Liver (tissue), 9 donors: ENCODE measurements around the gene PLCE1. TPM values are rescaled to one million over a fixed set of nuclear protein-coding genes. Genes with fewer than 3 reads are reported as not detected.

Experiments used
- DNase-seq: peaks from one replicate; pipeline ENCODE4 v3.0.0-alpha.2; 2017; ENCODE audit warnings: low spot score
- H3K27ac ChIP-seq, 2 donors: one replicate each; pipeline ENCODE4 v1.7.0; 2013; ENCODE audit warnings: inconsistent platforms in 2 of 2, low read length in 2 of 2, control low read depth in 1 of 2, low read depth in 1 of 2, mild to moderate bottlenecking in 1 of 2
- H3K27me3 ChIP-seq, 4 donors: one replicate each; pipeline versions ENCODE4 v1.6.1 to v1.7.0; 2013; ENCODE audit warnings: low read length in 3 of 4, inconsistent platforms in 1 of 4, mild to moderate bottlenecking in 1 of 4, moderate library complexity in 1 of 4; ENCODE audit not compliant: control insufficient read depth in 4 of 4, insufficient read depth in 4 of 4
- H3K36me3 ChIP-seq, 4 donors: one replicate each; pipeline versions ENCODE4 v1.6.1 to v1.7.0; 2013; ENCODE audit warnings: low read length in 3 of 4, mild to moderate bottlenecking in 3 of 4, low read depth in 1 of 4, moderate library complexity in 1 of 4; ENCODE audit not compliant: control insufficient read depth in 4 of 4, insufficient read depth in 3 of 4
- H3K4me1 ChIP-seq, 4 donors: one replicate each; pipeline versions ENCODE4 v1.6.1 to v1.7.0; 2013; ENCODE audit warnings: low read length in 3 of 4, mild to moderate bottlenecking in 3 of 4, moderate library complexity in 1 of 4; ENCODE audit not compliant: control insufficient read depth in 4 of 4, insufficient read depth in 4 of 4
- H3K4me3 ChIP-seq, 3 donors: one replicate each; pipeline versions ENCODE4 v1.6.1 to v1.7.0; 2013; ENCODE audit warnings: low read length in 3 of 3, control low read depth in 1 of 3, low read depth in 1 of 3, mild to moderate bottlenecking in 1 of 3
- H3K9ac ChIP-seq, 2 donors: one replicate each; pipeline ENCODE4 v1.7.0; 2013; ENCODE audit warnings: low read length in 2 of 2, mild to moderate bottlenecking in 2 of 2, moderate library complexity in 2 of 2, control low read depth in 1 of 2, low read depth in 1 of 2
- H3K9me3 ChIP-seq, 4 donors: one replicate each; pipeline versions ENCODE4 v1.6.1 to v1.7.0; 2013; ENCODE audit warnings: low read length in 3 of 4; ENCODE audit not compliant: control insufficient read depth in 4 of 4
- EGR1 ChIP-seq, 2 donors: IDR thresholded peaks; 2 replicates each; pipeline ENCODE4 v1.6.1; 2016 to 2018; ENCODE audit warnings: antibody characterized with exemption in 2 of 2, low read depth in 2 of 2
- FOXA1 ChIP-seq: IDR thresholded peaks from 2 replicates; pipeline ENCODE4 v1.6.1; 2016; ENCODE audit warnings: antibody characterized with exemption
- FOXA2 ChIP-seq: IDR thresholded peaks from 2 replicates; pipeline ENCODE4 v1.6.1; 2016; ENCODE audit warnings: antibody characterized with exemption
- GABPA ChIP-seq, 2 donors: IDR thresholded peaks in 1 of 2; conservative IDR thresholded peaks in 1 of 2; 2 replicates each; pipeline ENCODE4 v1.6.1; 2016; ENCODE audit warnings: antibody characterized with exemption in 2 of 2, mild to moderate bottlenecking in 1 of 2, moderate library complexity in 1 of 2
- HNF4A ChIP-seq, 2 donors: conservative IDR thresholded peaks; 2 replicates each; pipeline ENCODE4 v1.6.1; 2016; ENCODE audit warnings: antibody characterized with exemption in 2 of 2, mild to moderate bottlenecking in 2 of 2
- HNF4G ChIP-seq: IDR thresholded peaks from 2 replicates; pipeline ENCODE4 v1.6.1; 2016; ENCODE audit warnings: antibody characterized with exemption
- JUND ChIP-seq, 2 donors: IDR thresholded peaks; 2 replicates each; pipeline ENCODE4 v1.6.1; 2016; ENCODE audit warnings: antibody characterized with exemption in 2 of 2
- NR2F2 ChIP-seq: IDR thresholded peaks from 2 replicates; pipeline ENCODE4 v1.6.1; 2016; ENCODE audit warnings: antibody characterized with exemption
- RAD21 ChIP-seq, 2 donors: IDR thresholded peaks; 2 replicates each; pipeline ENCODE4 v1.6.1; 2016; ENCODE audit warnings: antibody characterized with exemption in 2 of 2, mild to moderate bottlenecking in 2 of 2
- RXRA ChIP-seq, 2 donors: IDR thresholded peaks; 2 replicates each; pipeline ENCODE4 v1.6.1; 2017 to 2018; ENCODE audit warnings: antibody characterized with exemption in 2 of 2, mild to moderate bottlenecking in 1 of 2
- SP1 ChIP-seq: IDR thresholded peaks from 2 replicates; pipeline ENCODE4 v1.6.1; 2018; ENCODE audit warnings: antibody characterized with exemption, mild to moderate bottlenecking
- TAF1 ChIP-seq: conservative IDR thresholded peaks from 2 replicates; pipeline ENCODE4 v1.6.1; 2016; ENCODE audit warnings: antibody characterized with exemption, mild to moderate bottlenecking
- YY1 ChIP-seq: IDR thresholded peaks from 2 replicates; pipeline ENCODE4 v1.6.1; 2016; ENCODE audit warnings: antibody characterized with exemption, mild to moderate bottlenecking
- WGBS: extraction: QIAGEN DNeasy Blood & Tissue Kit; methylation state at CpG from one replicate; pipeline ENCODE4 v1.1.7; 2013; 5-methylcytosine and 5-hydroxymethylcytosine counted together
- polyA plus RNA-seq, 2 donors: library from polyadenylated mRNA; stranded (reverse) in 1 of 2; unstranded in 1 of 2; fragments of 200-250 nt in 1 of 2; fragments of >200 nt in 1 of 2; fragmentation: Nextera tagmentation in 1 of 2; extraction: Ambion mirVana in 1 of 2; gene quantifications; one replicate each; pipeline versions ENCODE4 v1.2.1 to v1.2.3, GENCODE V29; 2013 to 2015
- total RNA-seq, 2 donors: library from RNA; depleted of rRNA; stranded (reverse); fragments of >200 nt; gene quantifications; one replicate each; pipeline ENCODE4 v1.2.3, GENCODE V29; 2014
- TF ChIP-seq, protein P1 (sequence below): IDR thresholded peaks from 2 replicates; pipeline ENCODE4 v1.6.1; 2016; ENCODE audit warnings: antibody characterized with exemption
- TF ChIP-seq, protein P2 (sequence below): IDR thresholded peaks from 2 replicates; pipeline ENCODE4 v1.6.1; 2016; ENCODE audit warnings: antibody characterized with exemption
- TF ChIP-seq, protein P3 (sequence below): IDR thresholded peaks from 2 replicates; pipeline ENCODE4 v1.6.1; 2016; ENCODE audit warnings: antibody characterized with exemption
- TF ChIP-seq, protein P4 (sequence below): fragments of 150-350 bp; IDR thresholded peaks from 2 replicates; pipeline ENCODE4 v1.5.1; 2017; ENCODE audit warnings: improper control_type of control experiment, low read depth, low read length; ENCODE audit not compliant: missing input control
- TF ChIP-seq, protein P5 (sequence below): IDR thresholded peaks from 2 replicates; pipeline ENCODE4 v1.6.1; 2016; ENCODE audit warnings: antibody characterized with exemption, mild to moderate bottlenecking
- donor health status: healthy.
- donor health status: healthy.
- donor health status: healthy.
- donor health status: healthy.
- donor health status: healthy.

PLCE1 gene
- total and polyA plus RNA-seq, 4 donors: 0.23 to 0.75 (median 0.39) TPM

DNA sequence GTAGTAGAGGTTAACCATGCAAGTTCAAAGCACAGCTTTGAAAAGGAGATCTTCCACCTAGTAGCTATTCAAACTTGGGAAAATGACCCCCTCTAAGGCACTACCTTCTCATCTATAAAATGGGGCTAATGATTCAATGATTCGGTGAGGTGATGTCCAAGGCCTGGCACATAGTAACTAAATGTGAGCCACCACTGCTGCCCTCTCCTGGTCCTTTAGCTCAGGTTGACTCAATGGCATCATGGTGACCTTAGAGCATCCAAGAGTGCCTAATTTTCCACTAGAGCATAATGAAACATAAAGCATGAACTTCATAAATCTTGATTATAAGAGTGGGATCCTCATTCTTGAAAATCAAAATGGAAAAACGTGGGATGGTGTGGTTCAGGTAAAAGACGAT, 16.3 kb upstream of the PLCE1 start:
- no peaks in the 10 kb centered on the region for H3K36me3 ChIP-seq
- H3K4me3 ChIP-seq: no peak overlapping the region
- no peak overlapping the region for H3K9ac ChIP-seq
- TF ChIP-seq, protein P1, sequence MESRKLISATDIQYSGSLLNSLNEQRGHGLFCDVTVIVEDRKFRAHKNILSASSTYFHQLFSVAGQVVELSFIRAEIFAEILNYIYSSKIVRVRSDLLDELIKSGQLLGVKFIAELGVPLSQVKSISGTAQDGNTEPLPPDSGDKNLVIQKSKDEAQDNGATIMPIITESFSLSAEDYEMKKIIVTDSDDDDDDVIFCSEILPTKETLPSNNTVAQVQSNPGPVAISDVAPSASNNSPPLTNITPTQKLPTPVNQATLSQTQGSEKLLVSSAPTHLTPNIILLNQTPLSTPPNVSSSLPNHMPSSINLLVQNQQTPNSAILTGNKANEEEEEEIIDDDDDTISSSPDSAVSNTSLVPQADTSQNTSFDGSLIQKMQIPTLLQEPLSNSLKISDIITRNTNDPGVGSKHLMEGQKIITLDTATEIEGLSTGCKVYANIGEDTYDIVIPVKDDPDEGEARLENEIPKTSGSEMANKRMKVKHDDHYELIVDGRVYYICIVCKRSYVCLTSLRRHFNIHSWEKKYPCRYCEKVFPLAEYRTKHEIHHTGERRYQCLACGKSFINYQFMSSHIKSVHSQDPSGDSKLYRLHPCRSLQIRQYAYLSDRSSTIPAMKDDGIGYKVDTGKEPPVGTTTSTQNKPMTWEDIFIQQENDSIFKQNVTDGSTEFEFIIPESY: no peak
- TF ChIP-seq, protein P2, sequence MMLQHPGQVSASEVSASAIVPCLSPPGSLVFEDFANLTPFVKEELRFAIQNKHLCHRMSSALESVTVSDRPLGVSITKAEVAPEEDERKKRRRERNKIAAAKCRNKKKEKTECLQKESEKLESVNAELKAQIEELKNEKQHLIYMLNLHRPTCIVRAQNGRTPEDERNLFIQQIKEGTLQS: no peak
- TF ChIP-seq TAF1 (no peak), NR2F2 (no peak), RAD21 (IDR thresholded peaks at IDR 0.05) (no peak), JUND (IDR thresholded peaks at IDR 0.05) (no peak), FOXA2 (no peak), GABPA (IDR thresholded peaks at IDR 0.05 in 1 of 2, conservative IDR thresholded peaks at IDR 0.05 in 1 of 2) (no peak), HNF4G (no peak), HNF4A (conservative IDR thresholded peaks at IDR 0.05) (no peak), FOXA1 (no peak), EGR1 (IDR thresholded peaks at IDR 0.05; ENCODE audit: low read depth in 2 of 2) (no peak), RXRA (IDR thresholded peaks at IDR 0.05) (no peak), YY1 (no peak), SP1 (no peak)
- TF ChIP-seq, protein P3, sequence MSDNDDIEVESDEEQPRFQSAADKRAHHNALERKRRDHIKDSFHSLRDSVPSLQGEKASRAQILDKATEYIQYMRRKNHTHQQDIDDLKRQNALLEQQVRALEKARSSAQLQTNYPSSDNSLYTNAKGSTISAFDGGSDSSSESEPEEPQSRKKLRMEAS: no peak
- TF ChIP-seq, protein P4, sequence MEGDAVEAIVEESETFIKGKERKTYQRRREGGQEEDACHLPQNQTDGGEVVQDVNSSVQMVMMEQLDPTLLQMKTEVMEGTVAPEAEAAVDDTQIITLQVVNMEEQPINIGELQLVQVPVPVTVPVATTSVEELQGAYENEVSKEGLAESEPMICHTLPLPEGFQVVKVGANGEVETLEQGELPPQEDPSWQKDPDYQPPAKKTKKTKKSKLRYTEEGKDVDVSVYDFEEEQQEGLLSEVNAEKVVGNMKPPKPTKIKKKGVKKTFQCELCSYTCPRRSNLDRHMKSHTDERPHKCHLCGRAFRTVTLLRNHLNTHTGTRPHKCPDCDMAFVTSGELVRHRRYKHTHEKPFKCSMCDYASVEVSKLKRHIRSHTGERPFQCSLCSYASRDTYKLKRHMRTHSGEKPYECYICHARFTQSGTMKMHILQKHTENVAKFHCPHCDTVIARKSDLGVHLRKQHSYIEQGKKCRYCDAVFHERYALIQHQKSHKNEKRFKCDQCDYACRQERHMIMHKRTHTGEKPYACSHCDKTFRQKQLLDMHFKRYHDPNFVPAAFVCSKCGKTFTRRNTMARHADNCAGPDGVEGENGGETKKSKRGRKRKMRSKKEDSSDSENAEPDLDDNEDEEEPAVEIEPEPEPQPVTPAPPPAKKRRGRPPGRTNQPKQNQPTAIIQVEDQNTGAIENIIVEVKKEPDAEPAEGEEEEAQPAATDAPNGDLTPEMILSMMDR: no peak
- TF ChIP-seq, protein P5, sequence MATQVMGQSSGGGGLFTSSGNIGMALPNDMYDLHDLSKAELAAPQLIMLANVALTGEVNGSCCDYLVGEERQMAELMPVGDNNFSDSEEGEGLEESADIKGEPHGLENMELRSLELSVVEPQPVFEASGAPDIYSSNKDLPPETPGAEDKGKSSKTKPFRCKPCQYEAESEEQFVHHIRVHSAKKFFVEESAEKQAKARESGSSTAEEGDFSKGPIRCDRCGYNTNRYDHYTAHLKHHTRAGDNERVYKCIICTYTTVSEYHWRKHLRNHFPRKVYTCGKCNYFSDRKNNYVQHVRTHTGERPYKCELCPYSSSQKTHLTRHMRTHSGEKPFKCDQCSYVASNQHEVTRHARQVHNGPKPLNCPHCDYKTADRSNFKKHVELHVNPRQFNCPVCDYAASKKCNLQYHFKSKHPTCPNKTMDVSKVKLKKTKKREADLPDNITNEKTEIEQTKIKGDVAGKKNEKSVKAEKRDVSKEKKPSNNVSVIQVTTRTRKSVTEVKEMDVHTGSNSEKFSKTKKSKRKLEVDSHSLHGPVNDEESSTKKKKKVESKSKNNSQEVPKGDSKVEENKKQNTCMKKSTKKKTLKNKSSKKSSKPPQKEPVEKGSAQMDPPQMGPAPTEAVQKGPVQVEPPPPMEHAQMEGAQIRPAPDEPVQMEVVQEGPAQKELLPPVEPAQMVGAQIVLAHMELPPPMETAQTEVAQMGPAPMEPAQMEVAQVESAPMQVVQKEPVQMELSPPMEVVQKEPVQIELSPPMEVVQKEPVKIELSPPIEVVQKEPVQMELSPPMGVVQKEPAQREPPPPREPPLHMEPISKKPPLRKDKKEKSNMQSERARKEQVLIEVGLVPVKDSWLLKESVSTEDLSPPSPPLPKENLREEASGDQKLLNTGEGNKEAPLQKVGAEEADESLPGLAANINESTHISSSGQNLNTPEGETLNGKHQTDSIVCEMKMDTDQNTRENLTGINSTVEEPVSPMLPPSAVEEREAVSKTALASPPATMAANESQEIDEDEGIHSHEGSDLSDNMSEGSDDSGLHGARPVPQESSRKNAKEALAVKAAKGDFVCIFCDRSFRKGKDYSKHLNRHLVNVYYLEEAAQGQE: no peak
- no peak for DNase-seq
- H3K9me3 ChIP-seq: peaks cover 0 to 1% (median 0%) of the 10 kb centered on the region in 4 donors
- WGBS: 65% methylated on average over 3 of the region's 3 CpGs
- H3K27ac ChIP-seq: no peak overlapping the region
- H3K4me1 ChIP-seq: no peaks in the 10 kb centered on the region
- H3K27me3 ChIP-seq: no peaks in the 10 kb centered on the region
